ENCODE results near the gene PSD2. TPM values are rescaled to one million over a fixed set of nuclear protein-coding genes. Genes with fewer than 3 reads are reported as not detected.

PSD2 gene
- total and polyA plus RNA-seq, 2 experiments from 2014 or later: 0.08 to 0.10 TPM

- H3K36me3 Mint-ChIP-seq (ENCODE audit: low read depth): no peaks in the 10 kb centered on the region
- Histone ChIP-seq H3K36me3 (ENCODE audit: insufficient read depth) (no peaks in the 10 kb centered on the region), H3F3A (replicated peaks; ENCODE audit: low read depth) (no peaks in the 10 kb centered on the region), H3K27ac (ENCODE audit: low read depth) (no peak overlapping the region), H3K79me2 (replicated peaks; ENCODE audit: insufficient read depth) (no peaks in the 10 kb centered on the region), H2AFZ (no peak overlapping the region), H4K20me1 (replicated peaks; ENCODE audit: insufficient read depth) (no peaks in the 10 kb centered on the region), H3K4me1 (ENCODE audit: insufficient read depth) (no peaks in the 10 kb centered on the region), H3K27me3 (ENCODE audit: insufficient read depth) (no peaks in the 10 kb centered on the region), H3K4me2 (no peak overlapping the region), H3K4me3 (no peak overlapping the region), H3K9me2 (ENCODE audit: insufficient read depth) (no peaks in the 10 kb centered on the region)
- H3K4me3 Mint-ChIP-seq: no peak overlapping the region
- peaks cover 3% of the 10 kb centered on the region; the same call in 1 of the 3 replicates for H3K4me1 Mint-ChIP-seq
- DNase-seq (ENCODE audit: low spot score): no peak
- no peak overlapping the region for H3K27ac Mint-ChIP-seq
- TF ChIP-seq ZNF114 (CRISPR knock-in tag; IDR thresholded peaks at IDR 0.05) (no peak), ZNF331 (CRISPR knock-in tag; IDR thresholded peaks at IDR 0.05; ENCODE audit: low read depth) (no peak), CREB1 (CRISPR knock-in tag; IDR thresholded peaks at IDR 0.05; ENCODE audit: low read depth) (no peak), JUNB (IDR thresholded peaks at IDR 0.05; ENCODE audit: unreplicated experiment) (no peak), POLR2AphosphoS5 (IDR thresholded peaks at IDR 0.05; ENCODE audit: low read depth) (no peak), EZH2 (IDR thresholded peaks at IDR 0.05; ENCODE audit: low read depth, unreplicated experiment) (no peak), EZH2phosphoT487 (IDR thresholded peaks at IDR 0.05; ENCODE audit: unreplicated experiment) (no peak), STAT1 (IDR thresholded peaks at IDR 0.05; ENCODE audit: unreplicated experiment) (no peak), NANOG (IDR thresholded peaks at IDR 0.05; ENCODE audit: borderline replicate concordance) (no peak)
- TF ChIP-seq, protein P1, sequence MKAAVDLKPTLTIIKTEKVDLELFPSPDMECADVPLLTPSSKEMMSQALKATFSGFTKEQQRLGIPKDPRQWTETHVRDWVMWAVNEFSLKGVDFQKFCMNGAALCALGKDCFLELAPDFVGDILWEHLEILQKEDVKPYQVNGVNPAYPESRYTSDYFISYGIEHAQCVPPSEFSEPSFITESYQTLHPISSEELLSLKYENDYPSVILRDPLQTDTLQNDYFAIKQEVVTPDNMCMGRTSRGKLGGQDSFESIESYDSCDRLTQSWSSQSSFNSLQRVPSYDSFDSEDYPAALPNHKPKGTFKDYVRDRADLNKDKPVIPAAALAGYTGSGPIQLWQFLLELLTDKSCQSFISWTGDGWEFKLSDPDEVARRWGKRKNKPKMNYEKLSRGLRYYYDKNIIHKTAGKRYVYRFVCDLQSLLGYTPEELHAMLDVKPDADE (IDR thresholded peaks at IDR 0.05): no peak
- TF ChIP-seq, protein P2, sequence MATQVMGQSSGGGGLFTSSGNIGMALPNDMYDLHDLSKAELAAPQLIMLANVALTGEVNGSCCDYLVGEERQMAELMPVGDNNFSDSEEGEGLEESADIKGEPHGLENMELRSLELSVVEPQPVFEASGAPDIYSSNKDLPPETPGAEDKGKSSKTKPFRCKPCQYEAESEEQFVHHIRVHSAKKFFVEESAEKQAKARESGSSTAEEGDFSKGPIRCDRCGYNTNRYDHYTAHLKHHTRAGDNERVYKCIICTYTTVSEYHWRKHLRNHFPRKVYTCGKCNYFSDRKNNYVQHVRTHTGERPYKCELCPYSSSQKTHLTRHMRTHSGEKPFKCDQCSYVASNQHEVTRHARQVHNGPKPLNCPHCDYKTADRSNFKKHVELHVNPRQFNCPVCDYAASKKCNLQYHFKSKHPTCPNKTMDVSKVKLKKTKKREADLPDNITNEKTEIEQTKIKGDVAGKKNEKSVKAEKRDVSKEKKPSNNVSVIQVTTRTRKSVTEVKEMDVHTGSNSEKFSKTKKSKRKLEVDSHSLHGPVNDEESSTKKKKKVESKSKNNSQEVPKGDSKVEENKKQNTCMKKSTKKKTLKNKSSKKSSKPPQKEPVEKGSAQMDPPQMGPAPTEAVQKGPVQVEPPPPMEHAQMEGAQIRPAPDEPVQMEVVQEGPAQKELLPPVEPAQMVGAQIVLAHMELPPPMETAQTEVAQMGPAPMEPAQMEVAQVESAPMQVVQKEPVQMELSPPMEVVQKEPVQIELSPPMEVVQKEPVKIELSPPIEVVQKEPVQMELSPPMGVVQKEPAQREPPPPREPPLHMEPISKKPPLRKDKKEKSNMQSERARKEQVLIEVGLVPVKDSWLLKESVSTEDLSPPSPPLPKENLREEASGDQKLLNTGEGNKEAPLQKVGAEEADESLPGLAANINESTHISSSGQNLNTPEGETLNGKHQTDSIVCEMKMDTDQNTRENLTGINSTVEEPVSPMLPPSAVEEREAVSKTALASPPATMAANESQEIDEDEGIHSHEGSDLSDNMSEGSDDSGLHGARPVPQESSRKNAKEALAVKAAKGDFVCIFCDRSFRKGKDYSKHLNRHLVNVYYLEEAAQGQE (IDR thresholded peaks at IDR 0.05; ENCODE audit: unreplicated experiment): no peak
- TF ChIP-seq, protein P3, sequence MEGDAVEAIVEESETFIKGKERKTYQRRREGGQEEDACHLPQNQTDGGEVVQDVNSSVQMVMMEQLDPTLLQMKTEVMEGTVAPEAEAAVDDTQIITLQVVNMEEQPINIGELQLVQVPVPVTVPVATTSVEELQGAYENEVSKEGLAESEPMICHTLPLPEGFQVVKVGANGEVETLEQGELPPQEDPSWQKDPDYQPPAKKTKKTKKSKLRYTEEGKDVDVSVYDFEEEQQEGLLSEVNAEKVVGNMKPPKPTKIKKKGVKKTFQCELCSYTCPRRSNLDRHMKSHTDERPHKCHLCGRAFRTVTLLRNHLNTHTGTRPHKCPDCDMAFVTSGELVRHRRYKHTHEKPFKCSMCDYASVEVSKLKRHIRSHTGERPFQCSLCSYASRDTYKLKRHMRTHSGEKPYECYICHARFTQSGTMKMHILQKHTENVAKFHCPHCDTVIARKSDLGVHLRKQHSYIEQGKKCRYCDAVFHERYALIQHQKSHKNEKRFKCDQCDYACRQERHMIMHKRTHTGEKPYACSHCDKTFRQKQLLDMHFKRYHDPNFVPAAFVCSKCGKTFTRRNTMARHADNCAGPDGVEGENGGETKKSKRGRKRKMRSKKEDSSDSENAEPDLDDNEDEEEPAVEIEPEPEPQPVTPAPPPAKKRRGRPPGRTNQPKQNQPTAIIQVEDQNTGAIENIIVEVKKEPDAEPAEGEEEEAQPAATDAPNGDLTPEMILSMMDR (conservative IDR thresholded peaks at IDR 0.05; ENCODE audit: low read depth in 2 of 2): no peak
- TF ChIP-seq, protein P4, sequence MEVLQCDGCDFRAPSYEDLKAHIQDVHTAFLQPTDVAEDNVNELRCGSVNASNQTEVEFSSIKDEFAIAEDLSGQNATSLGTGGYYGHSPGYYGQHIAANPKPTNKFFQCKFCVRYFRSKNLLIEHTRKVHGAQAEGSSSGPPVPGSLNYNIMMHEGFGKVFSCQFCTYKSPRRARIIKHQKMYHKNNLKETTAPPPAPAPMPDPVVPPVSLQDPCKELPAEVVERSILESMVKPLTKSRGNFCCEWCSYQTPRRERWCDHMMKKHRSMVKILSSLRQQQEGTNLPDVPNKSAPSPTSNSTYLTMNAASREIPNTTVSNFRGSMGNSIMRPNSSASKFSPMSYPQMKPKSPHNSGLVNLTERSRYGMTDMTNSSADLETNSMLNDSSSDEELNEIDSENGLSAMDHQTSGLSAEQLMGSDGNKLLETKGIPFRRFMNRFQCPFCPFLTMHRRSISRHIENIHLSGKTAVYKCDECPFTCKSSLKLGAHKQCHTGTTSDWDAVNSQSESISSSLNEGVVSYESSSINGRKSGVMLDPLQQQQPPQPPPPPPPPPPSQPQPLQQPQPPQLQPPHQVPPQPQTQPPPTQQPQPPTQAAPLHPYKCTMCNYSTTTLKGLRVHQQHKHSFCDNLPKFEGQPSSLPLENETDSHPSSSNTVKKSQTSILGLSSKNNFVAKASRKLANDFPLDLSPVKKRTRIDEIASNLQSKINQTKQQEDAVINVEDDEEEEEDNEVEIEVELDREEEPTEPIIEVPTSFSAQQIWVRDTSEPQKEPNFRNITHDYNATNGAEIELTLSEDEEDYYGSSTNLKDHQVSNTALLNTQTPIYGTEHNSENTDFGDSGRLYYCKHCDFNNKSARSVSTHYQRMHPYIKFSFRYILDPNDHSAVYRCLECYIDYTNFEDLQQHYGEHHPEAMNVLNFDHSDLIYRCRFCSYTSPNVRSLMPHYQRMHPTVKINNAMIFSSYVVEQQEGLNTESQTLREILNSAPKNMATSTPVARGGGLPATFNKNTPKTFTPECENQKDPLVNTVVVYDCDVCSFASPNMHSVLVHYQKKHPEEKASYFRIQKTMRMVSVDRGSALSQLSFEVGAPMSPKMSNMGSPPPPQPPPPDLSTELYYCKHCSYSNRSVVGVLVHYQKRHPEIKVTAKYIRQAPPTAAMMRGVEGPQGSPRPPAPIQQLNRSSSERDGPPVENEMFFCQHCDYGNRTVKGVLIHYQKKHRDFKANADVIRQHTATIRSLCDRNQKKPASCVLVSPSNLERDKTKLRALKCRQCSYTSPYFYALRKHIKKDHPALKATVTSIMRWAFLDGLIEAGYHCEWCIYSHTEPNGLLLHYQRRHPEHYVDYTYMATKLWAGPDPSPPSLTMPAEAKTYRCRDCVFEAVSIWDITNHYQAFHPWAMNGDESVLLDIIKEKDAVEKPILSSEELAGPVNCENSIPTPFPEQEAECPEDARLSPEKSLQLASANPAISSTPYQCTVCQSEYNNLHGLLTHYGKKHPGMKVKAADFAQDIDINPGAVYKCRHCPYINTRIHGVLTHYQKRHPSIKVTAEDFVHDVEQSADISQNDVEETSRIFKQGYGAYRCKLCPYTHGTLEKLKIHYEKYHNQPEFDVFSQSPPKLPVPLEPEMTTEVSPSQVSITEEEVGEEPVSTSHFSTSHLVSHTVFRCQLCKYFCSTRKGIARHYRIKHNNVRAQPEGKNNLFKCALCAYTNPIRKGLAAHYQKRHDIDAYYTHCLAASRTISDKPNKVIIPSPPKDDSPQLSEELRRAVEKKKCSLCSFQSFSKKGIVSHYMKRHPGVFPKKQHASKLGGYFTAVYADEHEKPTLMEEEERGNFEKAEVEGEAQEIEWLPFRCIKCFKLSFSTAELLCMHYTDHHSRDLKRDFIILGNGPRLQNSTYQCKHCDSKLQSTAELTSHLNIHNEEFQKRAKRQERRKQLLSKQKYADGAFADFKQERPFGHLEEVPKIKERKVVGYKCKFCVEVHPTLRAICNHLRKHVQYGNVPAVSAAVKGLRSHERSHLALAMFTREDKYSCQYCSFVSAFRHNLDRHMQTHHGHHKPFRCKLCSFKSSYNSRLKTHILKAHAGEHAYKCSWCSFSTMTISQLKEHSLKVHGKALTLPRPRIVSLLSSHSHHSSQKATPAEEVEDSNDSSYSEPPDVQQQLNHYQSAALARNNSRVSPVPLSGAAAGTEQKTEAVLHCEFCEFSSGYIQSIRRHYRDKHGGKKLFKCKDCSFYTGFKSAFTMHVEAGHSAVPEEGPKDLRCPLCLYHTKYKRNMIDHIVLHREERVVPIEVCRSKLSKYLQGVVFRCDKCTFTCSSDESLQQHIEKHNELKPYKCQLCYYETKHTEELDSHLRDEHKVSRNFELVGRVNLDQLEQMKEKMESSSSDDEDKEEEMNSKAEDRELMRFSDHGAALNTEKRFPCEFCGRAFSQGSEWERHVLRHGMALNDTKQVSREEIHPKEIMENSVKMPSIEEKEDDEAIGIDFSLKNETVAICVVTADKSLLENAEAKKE (CRISPR knock-in tag; IDR thresholded peaks at IDR 0.05): no peak
- peaks cover 18% of the 10 kb centered on the region for H3K27me3 Mint-ChIP-seq (ENCODE audit: insufficient read depth, low read depth, poor library complexity)
- no peaks in the 10 kb centered on the region for H3K9me3 Mint-ChIP-seq
- no peak for ATAC-seq
Measured at GRCh38 chr5:139885857-139886208, 90.2 kb downstream of the PSD2 start.
